DND-41 (cell line): ENCODE measurements around the gene UBE2V1.
"Not testable (repeated sequence)": the region's sequence is repeated elsewhere in the genome, so short reads cannot be mapped to it uniquely, and the experiment has no call there.

Experiments
- ATAC-seq: fragments of 200-7000 bp; cut with Tn5 transposase; 3 replicates; pipeline ENCODE4 v1.9.1; 2021; ENCODE audit warnings: low read depth; ENCODE audit not compliant: insufficient read depth
- DNase-seq: peaks from one replicate; pipeline ENCODE4 v3.0.0-alpha.2; 2020
- H2AFZ ChIP-seq: 2 replicates; pipeline ENCODE4 v1.6.0; 2012; ENCODE audit warnings: low read depth, low read length
- H3K27ac ChIP-seq: 2 replicates; pipeline ENCODE4 v1.5.1; 2012; ENCODE audit warnings: low read length, inconsistent platforms
- H3K27me3 ChIP-seq: fragments of 200-600 bp; sonication (generic); 2 replicates; pipeline ENCODE4 v1.6.0; 2012; ENCODE audit warnings: low read length, mild to moderate bottlenecking, inconsistent platforms; ENCODE audit not compliant: insufficient read depth, poor library complexity
- H3K36me3 ChIP-seq: 2 replicates; pipeline ENCODE4 v1.5.1; 2012; ENCODE audit warnings: low read length, inconsistent platforms; ENCODE audit not compliant: insufficient read depth
- H3K4me1 ChIP-seq: 2 replicates; pipeline ENCODE4 v1.5.1; 2012; ENCODE audit warnings: mild to moderate bottlenecking, low read length; ENCODE audit not compliant: insufficient read depth
- H3K4me2 ChIP-seq: 2 replicates; pipeline ENCODE4 v1.6.0; 2012; ENCODE audit warnings: mild to moderate bottlenecking, moderate library complexity, low read length, inconsistent platforms; ENCODE audit not compliant: insufficient read depth
- H3K4me3 ChIP-seq, 2 experiments: fragments of 200-600 bp in 1 of 2; shearing (Covaris generic) in 1 of 2; 2 replicates each; pipeline ENCODE4 v1.5.1; 2012 to 2016; ENCODE audit warnings: inconsistent platforms in 2 of 2, low read length in 2 of 2, mild to moderate bottlenecking in 2 of 2, low read depth in 1 of 2, moderate library complexity in 1 of 2
- H3K79me2 ChIP-seq: 2 replicates; pipeline ENCODE4 v1.6.0; 2012; ENCODE audit warnings: low read length, inconsistent platforms; ENCODE audit not compliant: insufficient read depth
- H3K9ac ChIP-seq: 2 replicates; pipeline ENCODE4 v1.6.0; 2012; ENCODE audit warnings: low read depth, mild to moderate bottlenecking, inconsistent platforms, low read length, moderate library complexity
- H3K9me3 ChIP-seq: 2 replicates; pipeline ENCODE4 v1.5.1; 2012; ENCODE audit warnings: low read length, moderate library complexity, mild to moderate bottlenecking, inconsistent platforms; ENCODE audit not compliant: insufficient read depth, severe bottlenecking
- H4K20me1 ChIP-seq: 2 replicates; pipeline ENCODE4 v1.6.0; 2012; ENCODE audit warnings: low read length; ENCODE audit not compliant: insufficient read depth
- EZH2 ChIP-seq: IDR thresholded peaks from 3 replicates; pipeline ENCODE4 v1.6.1; 2012; ENCODE audit warnings: borderline replicate concordance, low read depth, mild to moderate bottlenecking, moderate library complexity, low read length, inconsistent platforms; ENCODE audit not compliant: severe bottlenecking
- TF ChIP-seq, protein P1 (sequence below): IDR thresholded peaks from 2 replicates; pipeline ENCODE4 v1.5.1; 2012; ENCODE audit warnings: borderline replicate concordance, low read length, moderate library complexity, mild to moderate bottlenecking; ENCODE audit not compliant: poor library complexity, severe bottlenecking; ENCODE audit errors: extremely low read depth

Gene UBE2V1

DNA sequence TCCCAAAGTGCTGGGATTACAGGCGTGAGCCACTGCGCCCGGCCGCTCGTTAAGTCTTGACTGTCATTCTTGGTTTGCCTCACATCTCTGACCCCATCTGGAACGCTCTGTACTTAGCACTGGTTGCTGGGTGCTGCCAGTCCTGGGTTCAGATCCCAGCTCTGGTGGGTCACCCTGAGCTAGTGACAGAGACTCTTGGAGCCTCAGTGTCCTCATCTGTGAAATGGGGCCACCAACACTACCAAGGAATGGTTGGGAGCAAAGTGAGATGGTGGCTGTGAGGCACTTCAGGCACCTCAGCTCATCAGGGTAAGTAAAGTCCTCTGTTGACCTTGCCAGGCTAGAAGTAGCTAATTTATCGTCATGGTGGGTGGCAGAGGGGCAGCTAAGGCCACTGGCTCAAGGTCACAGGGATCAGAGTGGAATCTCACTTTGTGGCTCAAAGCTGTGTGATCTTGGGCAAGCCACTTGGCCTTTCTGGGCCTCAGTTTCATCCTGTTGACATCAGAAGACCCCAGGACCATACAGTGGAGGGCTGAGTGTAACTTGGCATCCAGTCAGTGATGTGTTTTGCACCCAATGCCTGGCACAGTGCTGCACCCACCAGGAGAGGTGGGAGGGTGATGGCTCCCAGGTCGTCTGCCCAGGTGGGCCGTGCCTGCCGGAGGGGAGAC lies 46.7 kb downstream of the UBE2V1 start:
- no peak overlapping the region for H3K4me2 ChIP-seq
- ATAC-seq (no peak), DNase-seq (no peak)
- H3K4me1 ChIP-seq: peaks cover 7% of the 10 kb centered on the region
- H2AFZ ChIP-seq: no peak overlapping the region
- H4K20me1 ChIP-seq: no peaks in the 10 kb centered on the region; the same call in 1 of the 2 replicates
- H3K27ac ChIP-seq: no peak overlapping the region
- no peak for TF ChIP-seq EZH2
- TF ChIP-seq, protein P1, sequence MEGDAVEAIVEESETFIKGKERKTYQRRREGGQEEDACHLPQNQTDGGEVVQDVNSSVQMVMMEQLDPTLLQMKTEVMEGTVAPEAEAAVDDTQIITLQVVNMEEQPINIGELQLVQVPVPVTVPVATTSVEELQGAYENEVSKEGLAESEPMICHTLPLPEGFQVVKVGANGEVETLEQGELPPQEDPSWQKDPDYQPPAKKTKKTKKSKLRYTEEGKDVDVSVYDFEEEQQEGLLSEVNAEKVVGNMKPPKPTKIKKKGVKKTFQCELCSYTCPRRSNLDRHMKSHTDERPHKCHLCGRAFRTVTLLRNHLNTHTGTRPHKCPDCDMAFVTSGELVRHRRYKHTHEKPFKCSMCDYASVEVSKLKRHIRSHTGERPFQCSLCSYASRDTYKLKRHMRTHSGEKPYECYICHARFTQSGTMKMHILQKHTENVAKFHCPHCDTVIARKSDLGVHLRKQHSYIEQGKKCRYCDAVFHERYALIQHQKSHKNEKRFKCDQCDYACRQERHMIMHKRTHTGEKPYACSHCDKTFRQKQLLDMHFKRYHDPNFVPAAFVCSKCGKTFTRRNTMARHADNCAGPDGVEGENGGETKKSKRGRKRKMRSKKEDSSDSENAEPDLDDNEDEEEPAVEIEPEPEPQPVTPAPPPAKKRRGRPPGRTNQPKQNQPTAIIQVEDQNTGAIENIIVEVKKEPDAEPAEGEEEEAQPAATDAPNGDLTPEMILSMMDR: no peak
- no peak overlapping the region for H3K9ac ChIP-seq
- no peaks in the 10 kb centered on the region for H3K9me3 ChIP-seq
- H3K79me2 ChIP-seq: no peaks in the 10 kb centered on the region
- H3K4me3 ChIP-seq: no peak overlapping the region
- H3K27me3 ChIP-seq: no peaks in the 10 kb centered on the region
- H3K36me3 ChIP-seq: no peaks in the 10 kb centered on the region

DNA sequence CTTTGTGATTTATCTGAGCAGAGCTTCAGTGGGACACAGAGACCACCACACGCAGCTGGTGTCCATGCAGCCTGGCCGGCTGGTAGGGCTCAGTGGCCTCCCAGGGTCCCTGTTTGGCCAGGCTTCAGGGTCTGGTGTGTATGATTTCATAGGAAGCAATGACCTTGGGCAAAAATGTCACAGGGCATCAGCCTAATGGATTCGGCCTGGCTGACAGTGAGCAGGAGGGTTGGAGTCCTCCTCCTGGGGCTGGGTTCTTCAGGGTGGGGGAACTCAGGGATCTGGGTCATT lies 47.7 kb downstream of the UBE2V1 start:
- H3K9ac ChIP-seq: no peak overlapping the region
- H3K4me2 ChIP-seq: no peak overlapping the region
- H3K4me1 ChIP-seq: no peaks in the 10 kb centered on the region
- H2AFZ ChIP-seq: no peak overlapping the region
- H4K20me1 ChIP-seq: no peaks in the 10 kb centered on the region; the same call in 1 of the 2 replicates
- H3K79me2 ChIP-seq: no peaks in the 10 kb centered on the region
- no peak overlapping the region for H3K27ac ChIP-seq
- DNase-seq: no peak
- no peak for ATAC-seq
- no peaks in the 10 kb centered on the region for H3K27me3 ChIP-seq
- H3K36me3 ChIP-seq: no peaks in the 10 kb centered on the region
- no peak for TF ChIP-seq EZH2
- TF ChIP-seq, protein P1: no peak
- H3K9me3 ChIP-seq: no peaks in the 10 kb centered on the region
- H3K4me3 ChIP-seq: no peak overlapping the region

DNA sequence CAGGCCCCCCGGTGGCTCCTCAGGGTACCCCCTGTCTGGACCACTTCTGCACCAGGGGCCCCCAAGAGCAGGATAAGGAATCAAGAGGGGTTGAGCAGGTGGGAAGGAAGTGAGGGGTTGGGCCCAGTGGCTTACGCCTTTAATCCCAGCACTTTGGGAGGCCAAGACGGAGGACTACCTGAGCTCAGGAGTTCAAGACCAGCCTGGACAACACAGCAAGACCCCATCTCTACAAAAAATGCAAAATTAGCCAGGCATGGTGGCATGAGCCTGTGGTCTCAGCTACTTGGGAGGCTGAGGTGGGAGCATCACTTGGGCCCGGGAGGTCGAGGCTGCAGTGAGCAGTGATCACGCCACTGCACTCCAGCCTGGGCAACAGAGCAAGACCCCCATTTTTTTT lies 49.2 kb downstream of the UBE2V1 start:
- not testable (repeated sequence) for H3K27me3 ChIP-seq, H3K27ac ChIP-seq, H3K4me2 ChIP-seq, H3K9me3 ChIP-seq, ATAC-seq, H4K20me1 ChIP-seq, H3K79me2 ChIP-seq, H3K36me3 ChIP-seq, H3K4me3 ChIP-seq, H3K9ac ChIP-seq, DNase-seq, H2AFZ ChIP-seq, H3K4me1 ChIP-seq

DNA sequence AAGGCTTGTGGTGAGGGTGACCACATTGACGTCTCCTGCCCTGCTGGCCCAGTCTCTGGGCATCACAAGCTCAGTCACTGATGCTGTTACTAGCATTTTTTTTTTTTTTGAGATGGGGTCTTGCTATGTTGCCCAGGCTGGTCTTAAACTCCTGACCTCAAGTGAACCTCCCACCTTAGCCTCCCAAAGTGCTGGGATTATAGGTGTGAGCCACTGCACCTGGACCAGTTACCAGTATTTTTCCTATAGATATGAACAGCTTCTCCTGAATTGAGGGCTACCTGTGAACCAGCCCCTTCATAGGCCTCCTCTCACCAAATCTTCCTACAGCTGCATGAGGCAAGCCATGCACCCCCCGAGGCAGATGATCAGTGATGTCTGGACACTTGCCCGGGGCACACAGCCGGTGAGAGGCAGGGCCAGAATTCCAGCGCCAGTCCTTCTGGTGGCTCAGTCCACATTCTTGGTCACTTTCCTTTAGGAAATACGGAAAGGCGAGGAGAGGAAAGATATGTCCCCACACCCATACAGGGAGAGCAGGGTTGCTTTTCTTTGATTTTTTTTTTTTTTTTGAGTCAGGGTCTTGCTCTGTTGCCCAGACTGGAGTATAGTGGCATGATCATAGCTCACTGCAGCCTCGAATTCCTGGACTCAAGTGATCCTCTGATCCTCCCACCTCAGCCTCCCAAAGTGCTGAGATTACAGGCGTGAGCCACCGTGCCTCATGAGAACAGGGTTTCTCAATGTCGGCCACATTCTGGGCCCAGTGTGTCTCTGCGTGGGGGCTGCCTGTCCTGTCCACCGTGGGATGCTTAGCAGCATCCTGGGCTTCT lies 50.7 kb downstream of the UBE2V1 start:
- Histone ChIP-seq H3K27ac (no peak overlapping the region), H3K27me3 (no peaks in the 10 kb centered on the region), H3K36me3 (no peaks in the 10 kb centered on the region), H2AFZ (no peak overlapping the region), H4K20me1 (peaks cover under 1% of the 10 kb centered on the region; the same call in 1 of the 2 replicates), H3K4me2 (no peak overlapping the region), H3K9ac (no peak overlapping the region), H3K79me2 (no peaks in the 10 kb centered on the region), H3K4me1 (no peaks in the 10 kb centered on the region), H3K9me3 (no peaks in the 10 kb centered on the region), H3K4me3 (no peak overlapping the region)
- DNase-seq (no peak), ATAC-seq (no peak)
- TF ChIP-seq, protein P1: no peak
- TF ChIP-seq EZH2: no peak
